Neural crest cell (in vitro differentiated cells): ENCODE results near the gene SSR1. TPM values are rescaled to one million over a fixed set of nuclear protein-coding genes. Genes with fewer than 3 reads are reported as not detected.

Experiments
- DNase-seq: peaks from one replicate; pipeline ENCODE4 v3.0.0; 2021; ENCODE audit warnings: low read depth, mixed read lengths, low spot score
- H3K27ac Mint-ChIP-seq: one replicate; pipeline ENCODE4 v1.8.0; 2021; ENCODE audit warnings: mild to moderate bottlenecking, mixed read lengths; ENCODE audit not compliant: unreplicated experiment
- H3K27me3 Mint-ChIP-seq: 2 replicates; pipeline ENCODE4 v1.8.0; 2021; ENCODE audit warnings: low read depth, mild to moderate bottlenecking, mixed read lengths
- H3K36me3 Mint-ChIP-seq: 2 replicates; pipeline ENCODE4 v1.8.0; 2021; ENCODE audit warnings: low read depth, mild to moderate bottlenecking, mixed read lengths
- H3K4me1 Mint-ChIP-seq: 2 replicates; pipeline ENCODE4 v1.8.0; 2021; ENCODE audit warnings: mixed read lengths
- H3K4me3 Mint-ChIP-seq: one replicate; pipeline ENCODE4 v1.8.0; 2021; ENCODE audit warnings: mild to moderate bottlenecking, mixed read lengths
- H3K9me3 Mint-ChIP-seq: 2 replicates; pipeline ENCODE4 v1.8.0; 2021; ENCODE audit warnings: mixed read lengths
- total RNA-seq: library from RNA; stranded (reverse); gene quantifications from 2 replicates; pipeline ENCODE4 v1.2.1, GENCODE V29; 2021
- TF ChIP-seq, protein P1 (sequence below): fragments of 200-600 bp; sonication (generic); conservative IDR thresholded peaks from 2 replicates; pipeline ENCODE4 v1.5.0; 2021; ENCODE audit warnings: antibody characterized with exemption, mild to moderate bottlenecking

The SSR1 gene
- total RNA-seq, 1 donor from 2014 or later, result 110 TPM

DNA sequence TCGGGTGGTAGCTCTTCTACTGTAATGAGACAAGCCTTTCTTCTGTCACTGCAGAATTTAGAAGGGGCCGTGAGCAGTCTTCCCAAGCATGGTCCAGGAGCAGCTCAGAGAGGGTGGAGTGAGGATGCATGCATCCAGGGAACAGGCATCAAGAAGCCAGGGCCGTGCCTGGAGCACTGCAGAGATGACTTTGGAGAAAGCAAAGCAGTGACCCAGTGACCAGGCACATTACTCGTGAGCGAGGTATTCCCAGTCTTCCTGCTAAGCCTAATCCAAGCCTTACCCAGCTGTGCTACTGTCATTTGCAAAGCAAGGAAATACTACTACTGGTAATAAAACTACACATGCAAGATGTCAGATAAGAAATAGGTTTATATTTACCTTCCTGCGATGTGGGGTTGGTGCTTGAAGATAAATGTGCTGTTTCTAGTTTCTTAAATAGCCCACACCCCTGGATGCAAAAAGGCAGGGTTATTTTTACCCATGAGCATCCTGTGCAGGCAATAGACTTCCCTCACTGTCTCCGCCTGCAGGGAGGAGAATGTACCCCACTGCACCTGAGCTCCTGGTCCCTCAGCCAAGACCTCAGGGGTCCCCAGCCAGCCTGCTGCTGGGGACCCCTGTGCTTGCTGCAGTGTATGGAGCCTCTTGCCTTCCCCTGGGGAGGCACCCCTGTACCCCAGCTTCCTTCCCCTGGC, 62.9 kb downstream of the SSR1 start:
- TF ChIP-seq, protein P1, sequence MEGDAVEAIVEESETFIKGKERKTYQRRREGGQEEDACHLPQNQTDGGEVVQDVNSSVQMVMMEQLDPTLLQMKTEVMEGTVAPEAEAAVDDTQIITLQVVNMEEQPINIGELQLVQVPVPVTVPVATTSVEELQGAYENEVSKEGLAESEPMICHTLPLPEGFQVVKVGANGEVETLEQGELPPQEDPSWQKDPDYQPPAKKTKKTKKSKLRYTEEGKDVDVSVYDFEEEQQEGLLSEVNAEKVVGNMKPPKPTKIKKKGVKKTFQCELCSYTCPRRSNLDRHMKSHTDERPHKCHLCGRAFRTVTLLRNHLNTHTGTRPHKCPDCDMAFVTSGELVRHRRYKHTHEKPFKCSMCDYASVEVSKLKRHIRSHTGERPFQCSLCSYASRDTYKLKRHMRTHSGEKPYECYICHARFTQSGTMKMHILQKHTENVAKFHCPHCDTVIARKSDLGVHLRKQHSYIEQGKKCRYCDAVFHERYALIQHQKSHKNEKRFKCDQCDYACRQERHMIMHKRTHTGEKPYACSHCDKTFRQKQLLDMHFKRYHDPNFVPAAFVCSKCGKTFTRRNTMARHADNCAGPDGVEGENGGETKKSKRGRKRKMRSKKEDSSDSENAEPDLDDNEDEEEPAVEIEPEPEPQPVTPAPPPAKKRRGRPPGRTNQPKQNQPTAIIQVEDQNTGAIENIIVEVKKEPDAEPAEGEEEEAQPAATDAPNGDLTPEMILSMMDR, result no peak
- H3K27me3 Mint-ChIP-seq, result no peaks in the 10 kb centered on the region
- H3K4me1 Mint-ChIP-seq, result no peaks in the 10 kb centered on the region
- H3K4me3 Mint-ChIP-seq, result no peak overlapping the region
- no peak overlapping the region for H3K27ac Mint-ChIP-seq
- no peak for DNase-seq
- H3K9me3 Mint-ChIP-seq, result no peaks in the 10 kb centered on the region
- H3K36me3 Mint-ChIP-seq, result no peaks in the 10 kb centered on the region

DNA sequence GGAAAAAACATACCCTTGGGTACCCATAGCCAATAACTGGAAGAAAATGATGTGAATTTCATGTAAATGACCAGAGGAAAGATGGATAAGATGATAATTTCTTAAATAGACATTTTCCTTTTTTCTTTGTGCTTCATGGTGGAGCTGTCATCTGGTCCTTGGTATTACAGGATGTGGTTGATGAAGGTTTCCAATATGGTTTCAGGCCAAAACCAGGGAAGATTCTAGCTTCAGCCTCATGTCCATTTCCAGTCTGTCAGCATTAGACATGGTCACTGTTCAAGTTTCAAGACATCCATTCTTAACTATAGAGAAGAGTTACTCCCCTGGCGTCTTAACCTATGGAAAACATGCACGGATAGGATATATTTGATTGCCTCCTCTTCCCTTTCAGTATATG, 63.6 kb downstream of the SSR1 start:
- no peaks in the 10 kb centered on the region for H3K27me3 Mint-ChIP-seq
- H3K4me1 Mint-ChIP-seq, result no peaks in the 10 kb centered on the region
- no peak overlapping the region for H3K4me3 Mint-ChIP-seq
- no peak overlapping the region for H3K27ac Mint-ChIP-seq
- no peaks in the 10 kb centered on the region for H3K36me3 Mint-ChIP-seq
- DNase-seq, result no peak
- TF ChIP-seq, protein P1, result no peak
- no peaks in the 10 kb centered on the region for H3K9me3 Mint-ChIP-seq

DNA sequence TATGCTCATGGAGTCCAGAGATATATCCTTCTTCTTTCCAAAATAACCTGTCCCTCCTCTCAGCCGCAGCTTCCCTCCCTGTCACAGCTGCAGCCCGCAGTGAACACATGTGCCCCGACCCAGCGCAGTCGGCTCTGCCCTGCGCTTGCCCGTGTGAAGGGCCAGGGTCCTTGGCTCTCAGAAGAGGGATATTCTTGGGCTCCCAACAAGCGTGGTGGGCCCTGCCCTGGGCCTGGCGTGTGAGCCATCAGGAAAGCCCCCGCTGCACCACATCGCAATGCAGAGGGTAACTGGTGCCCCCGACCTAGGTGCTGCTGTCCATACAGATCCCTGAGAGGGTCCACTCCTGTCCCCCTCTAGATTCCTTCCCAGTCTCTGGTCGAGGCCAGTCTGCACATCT, 65.2 kb downstream of the SSR1 start:
- no peak overlapping the region for H3K4me3 Mint-ChIP-seq
- no peak for DNase-seq
- no peaks in the 10 kb centered on the region for H3K9me3 Mint-ChIP-seq
- H3K4me1 Mint-ChIP-seq, result peaks cover 9% of the 10 kb centered on the region
- H3K36me3 Mint-ChIP-seq, result no peaks in the 10 kb centered on the region
- no peak overlapping the region for H3K27ac Mint-ChIP-seq
- TF ChIP-seq, protein P1, result no peak
- no peaks in the 10 kb centered on the region for H3K27me3 Mint-ChIP-seq

DNA sequence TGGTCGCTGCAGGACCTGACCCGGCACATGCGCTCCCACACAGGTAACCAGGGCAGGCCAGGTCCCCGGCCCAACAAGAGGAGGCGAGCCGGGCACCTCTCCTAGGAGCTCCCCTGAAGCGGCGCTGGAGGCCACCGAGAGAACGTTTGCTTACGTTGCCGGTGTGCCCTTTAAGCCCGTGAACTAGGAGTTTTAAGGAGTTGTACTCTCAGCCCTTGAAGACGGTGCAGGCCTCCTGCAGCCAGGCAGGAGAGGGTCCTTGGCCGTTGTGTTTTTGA, 65.9 kb downstream of the SSR1 start:
- no peak for DNase-seq
- H3K36me3 Mint-ChIP-seq, result no peaks in the 10 kb centered on the region
- H3K27me3 Mint-ChIP-seq, result no peaks in the 10 kb centered on the region
- peaks cover 13% of the 10 kb centered on the region for H3K4me1 Mint-ChIP-seq
- no peaks in the 10 kb centered on the region for H3K9me3 Mint-ChIP-seq
- TF ChIP-seq, protein P1, result no peak
- no peak overlapping the region for H3K4me3 Mint-ChIP-seq
- H3K27ac Mint-ChIP-seq, result no peak overlapping the region

DNA sequence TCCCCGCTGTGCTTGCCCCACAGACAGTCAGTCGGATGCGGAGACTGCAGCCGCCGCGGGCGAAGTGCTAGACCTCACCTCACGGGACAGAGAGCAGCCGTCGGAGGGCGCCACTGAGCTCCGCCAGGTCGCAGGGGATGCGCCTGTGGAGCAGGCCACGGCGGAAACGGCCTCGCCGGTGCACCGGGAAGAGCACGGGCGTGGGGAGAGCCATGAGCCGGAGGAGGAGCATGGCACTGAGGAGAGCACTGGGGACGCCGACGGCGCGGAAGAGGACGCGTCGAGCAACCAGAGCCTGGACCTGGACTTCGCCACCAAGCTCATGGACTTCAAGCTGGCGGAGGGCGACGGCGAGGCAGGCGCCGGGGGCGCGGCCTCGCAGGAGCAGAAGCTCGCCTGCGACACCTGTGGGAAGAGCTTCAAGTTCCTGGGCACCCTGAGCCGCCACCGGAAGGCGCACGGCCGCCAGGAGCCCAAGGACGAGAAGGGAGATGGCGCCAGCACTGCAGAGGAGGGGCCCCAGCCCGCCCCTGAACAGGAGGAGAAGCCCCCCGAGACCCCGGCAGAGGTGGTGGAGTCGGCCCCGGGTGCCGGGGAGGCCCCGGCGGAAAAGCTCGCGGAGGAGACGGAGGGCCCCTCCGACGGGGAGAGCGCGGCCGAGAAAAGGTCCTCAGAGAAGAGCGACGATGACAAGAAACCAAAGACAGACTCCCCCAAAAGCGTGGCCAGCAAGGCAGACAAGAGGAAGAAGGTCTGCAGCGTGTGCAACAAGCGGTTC, 66.4 kb downstream of the SSR1 start:
- Mint-ChIP-seq H3K4me1 (peaks cover 19% of the 10 kb centered on the region), H3K4me3 (no peak overlapping the region), H3K9me3 (no peaks in the 10 kb centered on the region), H3K27me3 (no peaks in the 10 kb centered on the region), H3K27ac (no peak overlapping the region), H3K36me3 (no peaks in the 10 kb centered on the region)
- TF ChIP-seq, protein P1, result no peak
- DNase-seq, result no peak
